HepG2 (cell line): ENCODE results near the gene SLC35D3. TPM values are rescaled to one million over a fixed set of nuclear protein-coding genes. Genes with fewer than 3 reads are reported as not detected.

Source experiments
- ATAC-seq: fragments of 200-7000 bp; cut with Tn5 transposase; 3 replicates; pipeline ENCODE4 v1.9.1; 2020; ENCODE audit warnings: mild to moderate bottlenecking, moderate library complexity
- BruUV-seq: library from RNA; stranded (reverse); fragments of 400-500 nt; replicated peaks from 2 replicates; lab custom pipeline; 2021; lab: Mats Ljungman, UMichigan
- CTCF ChIA-PET: fragments of 300-600 bp; formaldehyde crosslinking; extraction: SDS; loops from one replicate; lab custom pipeline; 2021; ENCODE audit warnings: low total read pairs, inconsistent platforms, low intra/inter-chr PET ratio; lab: Yijun Ruan, JAX
- POLR2A ChIA-PET: fragments of 350-600 bp; sonication (Branson Sonifier 250); formaldehyde crosslinking; loops from one replicate; lab custom pipeline; 2020; ENCODE audit warnings: antibody characterized with exemption, inconsistent platforms; lab: Yijun Ruan, JAX
- DNase-seq: peaks from one replicate; pipeline ENCODE4 v3.0.0-alpha.2; 2015; ENCODE audit warnings: low spot score
- FAIRE-seq: peaks from 3 replicates; lab custom pipeline; 2011; peaks lifted over from hg19 to GRCh38; lab: Jason Lieb, UNC
- H2AFZ ChIP-seq: one replicate; pipeline ENCODE4 v1.6.1; 2011; ENCODE audit warnings: low read length, inconsistent platforms
- H3K27ac ChIP-seq: fragments of 300-600 bp; 3 replicates; pipeline ENCODE4 v1.8.0; 2011; ENCODE audit warnings: mixed run types, mild to moderate bottlenecking, mixed read lengths, low read length, inconsistent platforms; ENCODE audit not compliant: insufficient read depth; ENCODE audit errors: extremely low read length
- H3K27me3 ChIP-seq, 2 experiments: fragments of 200-600 bp in 1 of 2; 2 replicates in 1 of 2; 3 replicates in 1 of 2; pipeline versions ENCODE4 v1.6.0 to v1.8.0; 2011; ENCODE audit warnings: low read length in 2 of 2, mild to moderate bottlenecking in 2 of 2, moderate library complexity in 2 of 2, inconsistent platforms in 1 of 2; ENCODE audit not compliant: insufficient read depth in 2 of 2, control insufficient read depth in 1 of 2
- H3K36me3 ChIP-seq, 2 experiments: fragments of 200-600 bp in 1 of 2; replicated peaks in 1 of 2; 2 replicates in 1 of 2; 3 replicates in 1 of 2; pipeline versions ENCODE4 v1.5.1 to v1.8.0; 2011; ENCODE audit warnings: low read length in 2 of 2, inconsistent platforms in 1 of 2; ENCODE audit not compliant: insufficient read depth in 2 of 2, control insufficient read depth in 1 of 2
- H3K4me1 ChIP-seq: 2 replicates; pipeline ENCODE4 v1.5.1; 2012; ENCODE audit warnings: low read length, inconsistent platforms; ENCODE audit not compliant: insufficient read depth
- H3K4me2 ChIP-seq: 2 replicates; pipeline ENCODE4 v1.6.0; 2011; ENCODE audit warnings: low read depth, low read length, inconsistent platforms
- H3K4me3 ChIP-seq, 3 experiments: fragments of 200-600 bp in 1 of 3; sonication (generic), shearing (Covaris generic) in 1 of 3; replicated peaks in 1 of 3; 2 replicates each; pipeline ENCODE4 v1.5.1; 2011 to 2016; ENCODE audit warnings: low read length in 3 of 3, inconsistent platforms in 2 of 3, low read depth in 2 of 3, mild to moderate bottlenecking in 2 of 3, control low read depth in 1 of 3, mixed read lengths in 1 of 3; ENCODE audit not compliant: insufficient read depth in 1 of 3
- H3K79me2 ChIP-seq: one replicate; pipeline ENCODE4 v1.6.1; 2011; ENCODE audit warnings: low read length, inconsistent platforms; ENCODE audit not compliant: insufficient read depth
- H3K9ac ChIP-seq: 2 replicates; pipeline ENCODE4 v1.6.0; 2011; ENCODE audit warnings: mild to moderate bottlenecking, low read depth, low read length, inconsistent platforms; ENCODE audit not compliant: insufficient read depth
- H3K9me3 ChIP-seq: 2 replicates; pipeline ENCODE4 v1.5.1; 2012; ENCODE audit warnings: mild to moderate bottlenecking, low read length
- H4K20me1 ChIP-seq: 2 replicates; pipeline ENCODE4 v1.6.0; 2011; ENCODE audit warnings: inconsistent platforms, mild to moderate bottlenecking, low read length, moderate library complexity; ENCODE audit not compliant: insufficient read depth
- BCL6 ChIP-seq: IDR thresholded peaks from 2 replicates; pipeline ENCODE4 v1.6.1; 2016; ENCODE audit warnings: missing genetic modification reagents, missing compliant biosample characterization
- CREB1 ChIP-seq, 2 experiments: fragments of 450-650 bp in 1 of 2; IDR thresholded peaks; 2 replicates each; pipeline ENCODE4 v1.6.1; 2016 to 2017; ENCODE audit warnings: control low read depth in 1 of 2, mild to moderate bottlenecking in 1 of 2, missing compliant biosample characterization in 1 of 2, missing genetic modification characterization in 1 of 2
- FOXP1 ChIP-seq, 2 experiments: fragments of 450-650 bp in 1 of 2; IDR thresholded peaks; 2 replicates each; pipeline ENCODE4 v1.6.1; 2017 to 2018; ENCODE audit warnings: antibody characterized with exemption in 1 of 2
- GABPB1 ChIP-seq: IDR thresholded peaks from 2 replicates; pipeline ENCODE4 v1.6.1; 2016; ENCODE audit warnings: mild to moderate bottlenecking, missing genetic modification reagents, moderate library complexity, missing compliant biosample characterization
- KMT2B ChIP-seq: IDR thresholded peaks from 2 replicates; pipeline ENCODE4 v1.6.1; 2016; ENCODE audit warnings: missing genetic modification reagents, missing compliant biosample characterization
- MIER2 ChIP-seq: IDR thresholded peaks from 2 replicates; pipeline ENCODE4 v1.6.1; 2016; ENCODE audit warnings: missing biosample characterization, missing genetic modification reagents
- ZBTB3 ChIP-seq: sonication (generic); formaldehyde crosslinking; IDR thresholded peaks from 2 replicates; pipeline ENCODE4 v1.4.0; 2020; ENCODE audit warnings: low read depth, mild to moderate bottlenecking, moderate library complexity, missing genetic modification reagents, borderline replicate concordance
- ZNF260 ChIP-seq: sonication (generic); formaldehyde crosslinking; IDR thresholded peaks from 2 replicates; pipeline ENCODE4 v1.4.0; 2020; ENCODE audit warnings: missing genetic modification reagents, low read depth, mild to moderate bottlenecking, borderline replicate concordance
- ZNF263 ChIP-seq: sonication (generic); formaldehyde crosslinking; IDR thresholded peaks from 2 replicates; pipeline ENCODE4 v1.4.0; 2020; ENCODE audit warnings: missing genetic modification reagents
- ZNF317 ChIP-seq: sonication (generic); formaldehyde crosslinking; IDR thresholded peaks from 2 replicates; pipeline ENCODE4 v1.5.0; 2020; ENCODE audit warnings: mild to moderate bottlenecking, missing genetic modification reagents
- ZNF678 ChIP-seq: sonication (generic); formaldehyde crosslinking; IDR thresholded peaks from 2 replicates; pipeline ENCODE4 v1.4.0; 2020; ENCODE audit warnings: mild to moderate bottlenecking, missing genetic modification reagents
- ZNF782 ChIP-seq: sonication (generic); formaldehyde crosslinking; IDR thresholded peaks from 2 replicates; pipeline ENCODE4 v1.4.0; 2020; ENCODE audit warnings: missing genetic modification reagents, mild to moderate bottlenecking, borderline replicate concordance
- ZNF839 ChIP-seq: sonication (generic); formaldehyde crosslinking; IDR thresholded peaks from 2 replicates; pipeline ENCODE4 v1.4.0; 2020; ENCODE audit warnings: missing genetic modification reagents, mild to moderate bottlenecking, borderline replicate concordance
- ZNF850 ChIP-seq: sonication (generic); formaldehyde crosslinking; conservative IDR thresholded peaks from 2 replicates; pipeline ENCODE4 v1.9.0; 2021; ENCODE audit warnings: mild to moderate bottlenecking, missing genetic modification reagents
- WGBS: methylation state at CpG from one replicate; pipeline ENCODE4 v1.1.6; 2017; ENCODE audit warnings: low lambda C conversion rate; 5-methylcytosine and 5-hydroxymethylcytosine counted together
- in situ Hi-C: cut with HindIII; loops from 2 replicates; pipeline ENCODE4 v1.10.0; 2017; ENCODE audit warnings: low pct_unique_long_range_greater_than_20kb; ENCODE audit not compliant: extremely low pct_ligation_motif_present
- intact Hi-C: fragments of 100-400 bp; cut with micrococcal nuclease; formaldehyde crosslinking; loops from one replicate; pipeline ENCODE4 v1.10.0; 2022; ENCODE audit not compliant: unreplicated experiment
- polyA plus RNA-seq, 8 experiments: library from polyadenylated mRNA; depleted of rRNA in 3 of 8; stranded (reverse) in 7 of 8; unstranded in 1 of 8; fragments of >200 nt; fragmentation: Illumina TruSeq in 4 of 8; extraction: Trizol in 4 of 8; gene quantifications; 2 replicates each; pipeline versions ENCODE4 v1.2.1 to v1.2.3, GENCODE V29; 2011 to 2016; ENCODE audit warnings: low read depth in 4 of 8, missing spikeins in 1 of 8, mixed read lengths in 1 of 8; ENCODE audit not compliant: insufficient read depth in 1 of 8
- total RNA-seq, 5 experiments: library from RNA; depleted of rRNA; stranded (reverse); fragments of >200 nt; fragmentation: Illumina TruSeq; extraction: Trizol; gene quantifications; 2 replicates each; pipeline ENCODE4 v1.2.3, GENCODE V29; 2016; ENCODE audit warnings: low read depth in 1 of 5
- TF ChIP-seq, protein P1 (sequence below): fragments of 450-650 bp; IDR thresholded peaks from 2 replicates; pipeline ENCODE4 v1.6.1; 2017
- TF ChIP-seq, protein P2 (sequence below): IDR thresholded peaks from 2 replicates; pipeline ENCODE4 v1.4.0; 2020; ENCODE audit warnings: mild to moderate bottlenecking, missing genetic modification reagents

Gene SLC35D3
- total and polyA plus RNA-seq, 2 of the 13 experiments (the other 11 are each of a cell fraction or from before 2014, with no cell fraction given): not detected

DNA sequence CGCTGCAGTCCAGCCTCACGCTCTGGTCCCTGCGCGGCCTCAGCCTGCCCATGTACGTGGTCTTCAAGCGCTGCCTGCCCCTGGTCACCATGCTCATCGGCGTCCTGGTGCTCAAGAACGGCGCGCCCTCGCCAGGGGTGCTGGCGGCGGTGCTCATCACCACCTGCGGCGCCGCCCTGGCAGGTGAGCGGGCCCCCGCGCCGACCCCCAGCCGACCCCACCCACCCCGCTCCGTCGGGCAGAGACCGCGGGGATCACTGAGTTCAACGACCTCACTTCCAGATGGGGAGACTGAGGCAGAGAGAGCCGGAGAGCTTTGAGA is 545 bp downstream of the SLC35D3 start (continued):
- no peak for TF ChIP-seq MIER2 (CRISPR knock-in tag)
- TF ChIP-seq, all 625 proteins: peak for 0

DNA sequence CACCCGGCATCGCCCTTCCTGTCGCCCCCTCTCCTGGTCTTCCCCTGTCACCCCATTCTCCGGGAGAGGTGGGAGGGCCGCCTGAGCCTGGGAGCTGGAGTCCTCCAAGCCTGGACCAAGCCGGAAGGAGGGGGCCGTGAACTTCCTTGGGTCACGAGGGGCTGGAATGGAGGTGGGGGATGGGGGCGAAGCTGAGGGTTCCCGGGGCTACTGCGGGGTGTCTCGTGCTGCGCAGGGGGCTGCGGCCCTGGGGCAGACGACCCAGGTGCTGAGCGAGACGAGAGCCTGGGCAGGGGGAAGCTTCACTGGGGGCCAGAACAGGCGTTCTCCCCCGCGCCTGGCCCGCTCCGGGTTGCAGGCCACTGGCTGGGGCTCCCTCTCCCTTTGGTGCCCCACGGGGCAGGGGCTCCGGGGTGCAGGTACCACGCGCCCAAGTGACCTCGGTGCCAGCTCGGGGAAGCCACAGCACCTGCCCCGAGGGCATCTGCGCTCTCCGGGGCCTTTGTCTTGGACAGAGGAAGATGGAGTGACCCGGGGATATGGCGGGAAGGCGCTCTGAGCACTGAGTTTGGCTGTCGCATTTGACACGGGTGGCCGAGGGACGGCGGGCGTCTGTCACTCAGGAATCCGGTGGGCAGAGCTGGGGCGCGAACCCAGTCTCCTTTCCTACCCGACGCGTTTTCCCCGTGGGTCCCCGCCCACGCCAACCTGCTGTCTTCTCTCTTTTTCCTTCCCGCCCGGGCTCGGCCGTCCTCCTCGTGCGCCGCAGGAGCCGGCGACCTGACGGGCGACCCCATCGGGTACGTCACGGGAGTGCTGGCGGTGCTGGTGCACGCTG is 1.2 kb downstream of the SLC35D3 start:
- Histone ChIP-seq H3K9ac (no peak overlapping the region), H3K4me3 (no peak overlapping the region), H3K36me3 (no peaks in the 10 kb centered on the region), H2AFZ (no peak overlapping the region), H3K27ac (no peak overlapping the region), H3K4me1 (no peaks in the 10 kb centered on the region), H3K27me3 (peaks cover 8 to 55% of the 10 kb centered on the region in 2 experiments), H4K20me1 (no peaks in the 10 kb centered on the region), H3K9me3 (no peaks in the 10 kb centered on the region), H3K79me2 (no peaks in the 10 kb centered on the region), H3K4me2 (no peak overlapping the region)
- intact Hi-C loops: no loop called here
- in situ Hi-C loops: loop anchor here (25.0 kb wide), 1 partner anchor 286 kb away; no protein-coding TSS in a partner anchor
- TF ChIP-seq ZNF263 (no peak), ZNF260 (no peak), FOXP1 (IDR thresholded peaks at IDR 0.05) (no peak), FOXP1 (CRISPR knock-in tag; IDR thresholded peaks at IDR 0.05) (no peak), ZBTB3 (CRISPR knock-in tag) (no peak), ZNF678 (CRISPR knock-in tag) (no peak), ZNF317 (CRISPR knock-in tag) (no peak), GABPB1 (CRISPR knock-in tag) (no peak), CREB1 (IDR thresholded peaks at IDR 0.05) (no peak), CREB1 (CRISPR knock-in tag; IDR thresholded peaks at IDR 0.05) (no peak), KMT2B (no peak), ZNF850 (CRISPR knock-in tag) (no peak), BCL6 (no peak), ZNF839 (CRISPR knock-in tag) (no peak), ZNF782 (CRISPR knock-in tag) (no peak)
- TF ChIP-seq, protein P1, sequence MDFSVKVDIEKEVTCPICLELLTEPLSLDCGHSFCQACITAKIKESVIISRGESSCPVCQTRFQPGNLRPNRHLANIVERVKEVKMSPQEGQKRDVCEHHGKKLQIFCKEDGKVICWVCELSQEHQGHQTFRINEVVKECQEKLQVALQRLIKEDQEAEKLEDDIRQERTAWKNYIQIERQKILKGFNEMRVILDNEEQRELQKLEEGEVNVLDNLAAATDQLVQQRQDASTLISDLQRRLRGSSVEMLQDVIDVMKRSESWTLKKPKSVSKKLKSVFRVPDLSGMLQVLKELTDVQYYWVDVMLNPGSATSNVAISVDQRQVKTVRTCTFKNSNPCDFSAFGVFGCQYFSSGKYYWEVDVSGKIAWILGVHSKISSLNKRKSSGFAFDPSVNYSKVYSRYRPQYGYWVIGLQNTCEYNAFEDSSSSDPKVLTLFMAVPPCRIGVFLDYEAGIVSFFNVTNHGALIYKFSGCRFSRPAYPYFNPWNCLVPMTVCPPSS: no peak
- TF ChIP-seq, protein P2, sequence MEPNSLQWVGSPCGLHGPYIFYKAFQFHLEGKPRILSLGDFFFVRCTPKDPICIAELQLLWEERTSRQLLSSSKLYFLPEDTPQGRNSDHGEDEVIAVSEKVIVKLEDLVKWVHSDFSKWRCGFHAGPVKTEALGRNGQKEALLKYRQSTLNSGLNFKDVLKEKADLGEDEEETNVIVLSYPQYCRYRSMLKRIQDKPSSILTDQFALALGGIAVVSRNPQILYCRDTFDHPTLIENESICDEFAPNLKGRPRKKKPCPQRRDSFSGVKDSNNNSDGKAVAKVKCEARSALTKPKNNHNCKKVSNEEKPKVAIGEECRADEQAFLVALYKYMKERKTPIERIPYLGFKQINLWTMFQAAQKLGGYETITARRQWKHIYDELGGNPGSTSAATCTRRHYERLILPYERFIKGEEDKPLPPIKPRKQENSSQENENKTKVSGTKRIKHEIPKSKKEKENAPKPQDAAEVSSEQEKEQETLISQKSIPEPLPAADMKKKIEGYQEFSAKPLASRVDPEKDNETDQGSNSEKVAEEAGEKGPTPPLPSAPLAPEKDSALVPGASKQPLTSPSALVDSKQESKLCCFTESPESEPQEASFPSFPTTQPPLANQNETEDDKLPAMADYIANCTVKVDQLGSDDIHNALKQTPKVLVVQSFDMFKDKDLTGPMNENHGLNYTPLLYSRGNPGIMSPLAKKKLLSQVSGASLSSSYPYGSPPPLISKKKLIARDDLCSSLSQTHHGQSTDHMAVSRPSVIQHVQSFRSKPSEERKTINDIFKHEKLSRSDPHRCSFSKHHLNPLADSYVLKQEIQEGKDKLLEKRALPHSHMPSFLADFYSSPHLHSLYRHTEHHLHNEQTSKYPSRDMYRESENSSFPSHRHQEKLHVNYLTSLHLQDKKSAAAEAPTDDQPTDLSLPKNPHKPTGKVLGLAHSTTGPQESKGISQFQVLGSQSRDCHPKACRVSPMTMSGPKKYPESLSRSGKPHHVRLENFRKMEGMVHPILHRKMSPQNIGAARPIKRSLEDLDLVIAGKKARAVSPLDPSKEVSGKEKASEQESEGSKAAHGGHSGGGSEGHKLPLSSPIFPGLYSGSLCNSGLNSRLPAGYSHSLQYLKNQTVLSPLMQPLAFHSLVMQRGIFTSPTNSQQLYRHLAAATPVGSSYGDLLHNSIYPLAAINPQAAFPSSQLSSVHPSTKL (CRISPR knock-in tag): no peak
- no peak for FAIRE-seq
- no peak for DNase-seq
- ChIA-PET POLR2A (no interaction called here), CTCF (no interaction called here)
- no peak; the same call in 1 of the 3 replicates for ATAC-seq
- no TSS peak for BruUV-seq
- whole genome bisulfite sequencing: 35% methylated on average over 39 of the region's 65 CpGs
